PC-3 (cell line): ENCODE results near the gene SOCS2. TPM values are rescaled to one million over a fixed set of nuclear protein-coding genes. Genes with fewer than 3 reads are reported as not detected.
A peak's percentile ranks its signal among the peaks of the same experiment; 100 is the strongest.
"Not testable (repeated sequence)": the region's sequence is repeated elsewhere in the genome, so short reads cannot be mapped to it uniquely, and the experiment has no call there.

Source experiments
- ATAC-seq: fragments of 200-7000 bp; cut with Tn5 transposase; 2 replicates; pipeline ENCODE4 v1.9.1; 2020; ENCODE audit warnings: mild to moderate bottlenecking, moderate library complexity
- BruUV-seq: library from RNA; stranded (reverse); fragments of 400-500 nt; replicated peaks from 2 replicates; lab custom pipeline; 2021; lab: Mats Ljungman, UMichigan
- CTCF ChIA-PET: fragments of 300-600 bp; sonication (Branson Sonifier 250); formaldehyde crosslinking; loops from one replicate; lab custom pipeline; 2022; ENCODE audit warnings: antibody characterized with exemption; lab: Charles Lee
- POLR2A ChIA-PET: fragments of 300-600 bp; sonication (Branson Sonifier 250); formaldehyde crosslinking; loops from one replicate; lab custom pipeline; 2022; ENCODE audit warnings: antibody characterized with exemption; ENCODE audit not compliant: unreplicated experiment; lab: Charles Lee
- DNase-seq: peaks from one replicate; pipeline ENCODE4 v3.0.0-alpha.2; 2015
- H2AFZ ChIP-seq: fragments of 300-600 bp; sonication (generic); 2 replicates; pipeline ENCODE4 v1.6.0; 2016; ENCODE audit warnings: antibody characterized with exemption, low read length
- H3F3A ChIP-seq: fragments of 300-600 bp; sonication (generic); one replicate; pipeline ENCODE4 v1.6.0; 2017; ENCODE audit warnings: antibody characterized with exemption, low read length, control low read depth, mild to moderate bottlenecking; ENCODE audit not compliant: unreplicated experiment
- H3K27ac ChIP-seq: fragments of 300-600 bp; sonication (generic); 2 replicates; pipeline ENCODE4 v1.5.1; 2016; ENCODE audit warnings: mild to moderate bottlenecking, low read length
- H3K27me3 ChIP-seq: fragments of 300-600 bp; sonication (generic); 2 replicates; pipeline ENCODE4 v1.6.1; 2016; ENCODE audit warnings: low read length, mixed read lengths
- H3K36me3 ChIP-seq: fragments of 300-600 bp; sonication (generic); 2 replicates; pipeline ENCODE4 v1.6.1; 2016; ENCODE audit warnings: low read depth, mixed run types, low read length, mixed read lengths
- H3K4me1 ChIP-seq: fragments of 300-600 bp; sonication (generic); 2 replicates; pipeline ENCODE4 v1.5.1; 2016; ENCODE audit warnings: low read length; ENCODE audit not compliant: insufficient read depth
- H3K4me2 ChIP-seq: fragments of 300-600 bp; sonication (generic); 2 replicates; pipeline ENCODE4 v1.6.0; 2016; ENCODE audit warnings: low read length
- H3K4me3 ChIP-seq: fragments of 300-600 bp; sonication (generic); 2 replicates; pipeline ENCODE4 v1.5.1; 2016; ENCODE audit warnings: mild to moderate bottlenecking, low read length, mixed read lengths
- H3K79me2 ChIP-seq: fragments of 300-600 bp; sonication (generic); 2 replicates; pipeline ENCODE4 v1.6.1; 2017; ENCODE audit warnings: low read length, mixed read lengths
- H3K9ac ChIP-seq: fragments of 300-600 bp; sonication (generic); 2 replicates; pipeline ENCODE4 v1.6.0; 2016; ENCODE audit warnings: mild to moderate bottlenecking, low read length
- H3K9me2 ChIP-seq: fragments of 300-600 bp; sonication (generic); replicated peaks from 2 replicates; pipeline ENCODE4 v1.6.1; 2016; ENCODE audit warnings: mixed run types, low read length, mixed read lengths
- H3K9me3 ChIP-seq: fragments of 300-600 bp; sonication (generic); 2 replicates; pipeline ENCODE4 v1.6.1; 2016; ENCODE audit warnings: low read length, mixed read lengths
- H4K20me1 ChIP-seq: fragments of 300-600 bp; sonication (generic); 2 replicates; pipeline ENCODE4 v1.6.1; 2016; ENCODE audit warnings: low read length, mixed read lengths
- EZH2 ChIP-seq: fragments of 300-600 bp; sonication (generic); IDR thresholded peaks from one replicate; pipeline ENCODE4 v1.6.1; 2017; ENCODE audit warnings: antibody characterized with exemption, mild to moderate bottlenecking, low read length; ENCODE audit not compliant: unreplicated experiment
- EZH2phosphoT487 ChIP-seq: fragments of 300-600 bp; sonication (generic); IDR thresholded peaks from 2 replicates; pipeline ENCODE4 v1.6.1; 2018; ENCODE audit warnings: mild to moderate bottlenecking, antibody characterized with exemption, low read length, borderline replicate concordance
- intact Hi-C: fragments of 100-400 bp; cut with micrococcal nuclease; formaldehyde crosslinking; loops from 2 replicates; pipeline ENCODE4 v1.9.0; 2023
- total RNA-seq: library from RNA; depleted of rRNA; stranded (reverse); fragments of >200 nt; gene quantifications from 2 replicates; pipeline ENCODE4 v1.2.3, GENCODE V29; 2014
- TF ChIP-seq, protein P1 (sequence below): fragments of 300-600 bp; sonication (generic); conservative IDR thresholded peaks from 2 replicates; pipeline ENCODE4 v1.5.1; 2017; ENCODE audit warnings: antibody characterized with exemption, low read depth, mild to moderate bottlenecking, low read length

The SOCS2 gene
- total RNA-seq, 1 experiment from 2014 or later: 28.9 TPM

DNA sequence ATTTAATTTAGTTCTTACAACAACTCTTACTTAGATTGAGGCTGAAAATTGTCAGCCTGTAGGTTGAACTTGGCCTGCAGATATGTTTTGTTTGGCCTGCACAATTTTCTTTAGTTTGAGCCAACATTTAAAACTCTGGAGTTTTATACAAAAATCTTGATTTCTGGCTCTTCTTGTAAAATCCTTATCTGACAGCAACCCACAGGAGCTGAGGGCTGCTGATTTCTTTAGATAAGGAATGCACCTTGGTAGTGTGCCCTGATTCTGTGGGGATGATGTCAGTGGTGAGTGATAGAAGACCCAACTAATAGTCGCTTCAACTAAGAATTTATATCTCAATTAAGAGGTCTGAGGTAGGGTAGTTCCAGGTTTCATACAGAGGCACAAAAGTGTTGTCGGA lies 49.5 kb downstream of the SOCS2 start:
- no peaks in the 10 kb centered on the region for H3K9me2 ChIP-seq
- H3K27me3 ChIP-seq: no peaks in the 10 kb centered on the region
- H3K9me3 ChIP-seq: no peaks in the 10 kb centered on the region
- POLR2A ChIA-PET: no interaction called here
- ATAC-seq: no peak
- DNase-seq: no peak
- H3K9ac ChIP-seq: no peak overlapping the region
- no TSS peak for BruUV-seq
- no peaks in the 10 kb centered on the region for H3K79me2 ChIP-seq
- H3K4me3 ChIP-seq: no peak overlapping the region
- no peak overlapping the region for H3K4me2 ChIP-seq
- TF ChIP-seq, protein P1, sequence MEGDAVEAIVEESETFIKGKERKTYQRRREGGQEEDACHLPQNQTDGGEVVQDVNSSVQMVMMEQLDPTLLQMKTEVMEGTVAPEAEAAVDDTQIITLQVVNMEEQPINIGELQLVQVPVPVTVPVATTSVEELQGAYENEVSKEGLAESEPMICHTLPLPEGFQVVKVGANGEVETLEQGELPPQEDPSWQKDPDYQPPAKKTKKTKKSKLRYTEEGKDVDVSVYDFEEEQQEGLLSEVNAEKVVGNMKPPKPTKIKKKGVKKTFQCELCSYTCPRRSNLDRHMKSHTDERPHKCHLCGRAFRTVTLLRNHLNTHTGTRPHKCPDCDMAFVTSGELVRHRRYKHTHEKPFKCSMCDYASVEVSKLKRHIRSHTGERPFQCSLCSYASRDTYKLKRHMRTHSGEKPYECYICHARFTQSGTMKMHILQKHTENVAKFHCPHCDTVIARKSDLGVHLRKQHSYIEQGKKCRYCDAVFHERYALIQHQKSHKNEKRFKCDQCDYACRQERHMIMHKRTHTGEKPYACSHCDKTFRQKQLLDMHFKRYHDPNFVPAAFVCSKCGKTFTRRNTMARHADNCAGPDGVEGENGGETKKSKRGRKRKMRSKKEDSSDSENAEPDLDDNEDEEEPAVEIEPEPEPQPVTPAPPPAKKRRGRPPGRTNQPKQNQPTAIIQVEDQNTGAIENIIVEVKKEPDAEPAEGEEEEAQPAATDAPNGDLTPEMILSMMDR: no peak
- peaks cover 39% of the 10 kb centered on the region for H3K4me1 ChIP-seq
- 0 out of 2 replicates have a peak overlapping the region, but pooled peaks have one; percentile 2 for H3K27ac ChIP-seq
- intact Hi-C loops: loop anchor here (10.0 kb wide), 1 partner anchor 53 kb away; the partner anchor contains the start of gene CRADD
- CTCF ChIA-PET: no interaction called here
- H3F3A ChIP-seq: peaks cover 5% of the 10 kb centered on the region
- H3K36me3 ChIP-seq: no peaks in the 10 kb centered on the region
- H2AFZ ChIP-seq: no peak overlapping the region
- no peaks in the 10 kb centered on the region for H4K20me1 ChIP-seq

DNA sequence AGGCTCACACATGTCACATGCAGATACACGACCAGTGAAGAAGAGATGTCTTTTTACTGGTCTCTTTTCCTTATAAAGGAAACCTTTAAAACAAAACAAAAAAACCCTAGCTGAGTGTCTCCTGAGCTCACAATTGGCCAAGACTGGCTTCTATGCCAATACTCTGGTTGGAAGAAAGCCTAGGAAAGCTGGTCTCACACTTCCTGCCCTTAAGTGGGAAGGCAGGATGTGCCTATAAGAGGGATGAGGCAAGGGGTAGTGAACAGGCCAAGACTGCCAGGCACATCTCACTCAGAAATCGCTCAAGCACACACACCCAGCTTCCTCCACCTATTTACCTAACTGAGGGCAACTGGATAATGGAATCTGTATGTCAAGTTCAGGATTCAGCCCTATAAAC lies 50.0 kb downstream of the SOCS2 start:
- peaks cover 36% of the 10 kb centered on the region for H3K4me1 ChIP-seq
- no peak overlapping the region for H3K4me3 ChIP-seq
- no peaks in the 10 kb centered on the region for H3K9me3 ChIP-seq
- H3K79me2 ChIP-seq: no peaks in the 10 kb centered on the region
- H3K9me2 ChIP-seq: no peaks in the 10 kb centered on the region
- no peaks in the 10 kb centered on the region for H3K27me3 ChIP-seq
- no peaks in the 10 kb centered on the region for H3K36me3 ChIP-seq
- BruUV-seq: no TSS peak
- TF ChIP-seq EZH2 (no peak), EZH2phosphoT487 (no peak)
- TF ChIP-seq, protein P1: no peak
- ChIA-PET CTCF (no interaction called here), POLR2A (no interaction called here)
- no peak overlapping the region for H3K9ac ChIP-seq
- H3K27ac ChIP-seq: peak overlapping the region; percentile 2; the same call in 1 of the 2 replicates
- H2AFZ ChIP-seq: no peak overlapping the region
- no peaks in the 10 kb centered on the region for H4K20me1 ChIP-seq
- peaks cover 5% of the 10 kb centered on the region for H3F3A ChIP-seq
- DNase-seq: peak; percentile 37
- intact Hi-C loops: loop anchor here (10.0 kb wide), 1 partner anchor 52 kb away; the partner anchor contains the start of gene CRADD
- no peak overlapping the region for H3K4me2 ChIP-seq
- ATAC-seq: no peak

DNA sequence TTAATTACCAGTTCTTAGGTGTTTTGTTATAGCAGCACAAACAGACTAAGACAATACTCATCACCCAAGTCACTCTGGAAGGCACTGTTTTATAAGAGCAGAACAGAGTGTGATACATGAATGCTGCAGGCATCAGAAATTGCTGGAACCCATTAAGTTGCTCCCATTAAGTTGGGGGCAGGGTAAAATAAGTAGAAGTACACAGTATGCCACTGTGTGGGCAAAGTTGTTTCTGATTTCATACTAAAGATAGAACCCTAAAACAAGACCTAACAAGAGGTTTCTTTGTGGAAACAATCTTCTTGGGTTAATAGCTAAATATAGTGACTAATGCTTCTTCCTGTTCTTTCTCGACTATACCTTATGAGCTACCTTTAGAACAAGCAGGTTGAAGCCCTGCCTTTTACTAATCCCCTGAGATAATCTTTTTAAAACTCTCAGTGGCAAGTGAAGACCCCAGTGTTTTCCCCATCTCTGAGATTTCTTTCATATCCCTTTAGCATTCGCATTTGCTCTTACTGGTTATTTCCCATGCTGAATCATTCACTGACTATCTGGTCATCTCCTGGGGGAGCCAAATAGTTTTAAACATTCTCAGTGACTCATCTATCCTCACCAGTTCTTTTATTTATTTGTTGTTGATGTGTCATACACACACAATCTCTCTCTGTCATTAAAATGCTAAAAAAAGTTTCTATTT lies 52.3 kb downstream of the SOCS2 start:
- Histone ChIP-seq H2AFZ (0 out of 2 replicates have a peak overlapping the region, but pooled peaks have one; percentile 1), H3K79me2 (no peaks in the 10 kb centered on the region), H3K4me3 (peak overlapping the region; percentile 7; the same call in 1 of the 2 replicates), H3K9me3 (no peaks in the 10 kb centered on the region), H3K36me3 (no peaks in the 10 kb centered on the region), H3K9me2 (no peaks in the 10 kb centered on the region), H3K9ac (peak overlapping the region; percentile 61), H3K4me1 (peaks cover 36% of the 10 kb centered on the region), H3F3A (peaks cover 5% of the 10 kb centered on the region), H4K20me1 (no peaks in the 10 kb centered on the region), H3K4me2 (peak overlapping the region; percentile 61), H3K27me3 (no peaks in the 10 kb centered on the region), H3K27ac (peak overlapping the region; percentile 93)
- BruUV-seq: TSS peak; percentile 85
- TF ChIP-seq, protein P1: no peak
- TF ChIP-seq EZH2phosphoT487 (no peak), EZH2 (no peak)
- intact Hi-C loops: loop anchor here (1.0 to 10.0 kb wide), 4 partner anchors 50 to 476 kb away; partner anchors contain the start of gene CRADD
- DNase-seq: peak; percentile 95
- ChIA-PET CTCF (interaction anchor here (0.6 to 1.0 kb wide), 2 partner anchors 143 to 477 kb away, joined by 3 read pairs; no protein-coding TSS in a partner anchor), POLR2A (interaction anchor here (0.6 kb wide), 2 partner anchors 83 to 117 kb away, joined by 3 to 5 read pairs; no protein-coding TSS in a partner anchor)
- ATAC-seq: peak; percentile 85

DNA sequence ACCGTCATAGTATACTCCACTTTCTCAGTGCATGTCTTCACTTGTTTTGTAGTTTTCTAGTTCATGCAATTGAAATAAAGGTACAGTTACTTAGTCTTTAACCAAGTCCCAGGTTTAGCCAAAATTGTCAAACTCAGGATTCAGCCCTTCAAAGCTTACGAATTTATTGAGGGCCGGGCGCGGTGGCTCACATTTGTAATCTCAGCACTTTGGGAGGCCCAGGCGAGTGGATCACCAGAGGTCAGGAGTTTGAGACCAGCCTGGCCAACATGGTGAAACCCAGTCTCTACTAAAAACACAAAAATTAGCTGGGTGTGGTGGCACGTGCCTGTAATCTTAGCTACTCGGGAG lies 52.8 kb downstream of the SOCS2 start:
- Histone ChIP-seq H3K4me1 (peaks cover 36% of the 10 kb centered on the region), H3K27ac (peak overlapping the region; percentile 93), H3K9ac (peak overlapping the region; percentile 61), H3K4me2 (peak overlapping the region; percentile 15; the same call in 1 of the 2 replicates)
- H3K27me3 ChIP-seq, H4K20me1 ChIP-seq, DNase-seq, H3K4me3 ChIP-seq, H3F3A ChIP-seq, H2AFZ ChIP-seq, H3K9me2 ChIP-seq, H3K79me2 ChIP-seq, H3K36me3 ChIP-seq, H3K9me3 ChIP-seq, BruUV-seq, ATAC-seq: not testable (repeated sequence)
- ChIA-PET CTCF (interaction anchor here (0.6 to 1.0 kb wide), 2 partner anchors 142 to 477 kb away, joined by 3 read pairs; no protein-coding TSS in a partner anchor), POLR2A (interaction anchor here (0.6 kb wide), 2 partner anchors 82 to 117 kb away, joined by 3 to 5 read pairs; no protein-coding TSS in a partner anchor)
- intact Hi-C loops: loop anchor here (1.0 to 10.0 kb wide), 3 partner anchors 50 to 117 kb away; partner anchors contain the start of gene CRADD
